Loucy (cell line): Measurements from ENCODE around the gene GREB1L.

Source experiments
- CTCF ChIP-seq: fragments of 200-600 bp; sonication (generic); conservative IDR thresholded peaks from 2 replicates; pipeline ENCODE4 v1.5.1; 2014; ENCODE audit warnings: mild to moderate bottlenecking, antibody characterized with exemption, low read length
- EZH2phosphoT487 ChIP-seq: fragments of 200-600 bp; IDR thresholded peaks from 2 replicates; pipeline ENCODE4 v1.6.1; 2018; ENCODE audit warnings: antibody characterized with exemption, mild to moderate bottlenecking, moderate library complexity, borderline replicate concordance

GRCh38 chr18:21450913-21451312 lies 208.9 kb downstream of the GREB1L start:
- TF ChIP-seq CTCF: no peak
- no peak for TF ChIP-seq EZH2phosphoT487
